Activated CD4-positive, alpha-beta memory T cell treated with anti-CD3 and anti-CD28 coated beads, Interleukin-2, amount 10 ng/mL, durations not matched to agents 7 days and 5 days (primary cell): ENCODE data around the gene RALGAPB. TPM values are rescaled to one million over a fixed set of nuclear protein-coding genes. Genes with fewer than 3 reads are reported as not detected.
"Not testable (repeated sequence)": the region's sequence is repeated elsewhere in the genome, so short reads cannot be mapped to it uniquely, and the experiment has no call there.

Experiments
- CTCF ChIA-PET: fragments of 350-600 bp; sonication (Branson Sonifier 250); formaldehyde crosslinking; loops from one replicate; lab custom pipeline; 2021; ENCODE audit warnings: antibody characterized with exemption, inconsistent platforms; lab: Charles Lee
- POLR2A ChIA-PET: fragments of 350-600 bp; sonication (Branson Sonifier 250); formaldehyde crosslinking; loops from one replicate; lab custom pipeline; 2021; ENCODE audit warnings: antibody characterized with exemption; lab: Charles Lee
- DNase-seq: peaks from one replicate; pipeline ENCODE4 v3.0.0-alpha.2; 2020
- H3K27ac Mint-ChIP-seq: one replicate; pipeline ENCODE4 v1.8.0; 2021; ENCODE audit warnings: mild to moderate bottlenecking, mixed read lengths
- H3K27me3 Mint-ChIP-seq: one replicate; pipeline ENCODE4 v1.8.0; 2021; ENCODE audit warnings: mixed read lengths
- H3K36me3 Mint-ChIP-seq: one replicate; pipeline ENCODE4 v1.8.0; 2021; ENCODE audit warnings: low read depth, mixed read lengths
- H3K4me1 Mint-ChIP-seq: one replicate; pipeline ENCODE4 v1.8.0; 2021; ENCODE audit warnings: mixed read lengths
- H3K4me3 Mint-ChIP-seq: one replicate; pipeline ENCODE4 v1.8.0; 2021; ENCODE audit warnings: mild to moderate bottlenecking, mixed read lengths
- H3K9me3 Mint-ChIP-seq: one replicate; pipeline ENCODE4 v1.8.0; 2021; ENCODE audit warnings: mixed read lengths
- total RNA-seq, 2 experiments: library from RNA; stranded (reverse); gene quantifications; one replicate each; pipeline ENCODE4 v1.2.3, GENCODE V29; 2021

Gene RALGAPB
- total RNA-seq, 2 experiments from 2014 or later = 30.5 to 31.3 TPM

DNA sequence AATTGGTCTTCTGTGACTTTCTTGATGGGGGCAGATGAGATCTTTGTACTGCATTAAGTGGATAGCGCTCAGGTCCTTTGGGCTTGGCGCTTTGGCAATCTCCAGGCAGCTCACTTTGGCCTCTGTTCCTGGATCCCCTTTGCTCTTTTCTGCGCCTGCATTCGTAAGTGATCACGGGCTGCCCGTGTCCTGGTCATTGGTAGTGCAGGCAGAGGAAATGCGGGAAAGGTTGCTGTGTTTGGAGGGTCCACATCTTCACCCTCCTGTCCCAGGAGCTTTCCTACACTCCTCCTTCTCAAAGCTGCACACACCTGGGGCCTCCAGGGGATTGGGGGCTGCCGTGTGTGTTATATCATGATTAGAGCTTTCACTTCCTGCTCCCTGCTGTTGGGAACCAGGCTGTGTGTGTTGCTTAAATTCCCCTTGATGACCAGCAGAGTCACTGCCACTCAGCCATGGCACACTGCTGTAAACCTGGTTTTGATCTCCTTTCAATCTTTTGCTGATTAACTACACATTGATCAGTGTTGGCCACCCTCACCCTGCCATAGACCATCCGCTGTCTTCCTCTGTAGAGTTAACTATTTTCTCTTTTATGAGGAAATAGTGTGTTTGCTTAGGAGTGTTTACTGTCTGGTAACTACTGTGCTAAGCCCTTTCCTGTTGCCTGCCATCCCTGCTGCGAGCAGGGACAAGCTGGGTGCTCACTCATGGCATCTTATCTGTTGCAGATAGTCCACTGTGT, 24.5 kb upstream of the RALGAPB start:
- DNase-seq = no peak
- peak overlapping the region; percentile 17 for H3K27ac Mint-ChIP-seq
- POLR2A ChIA-PET = interaction anchor here (0.8 to 5.7 kb wide), 4 partner anchors 10 to 414 kb away, joined by 3 to 179 read pairs (median 30); partner anchors contain the start of genes RALGAPB, RPRD1B, SNHG17 and TTI1
- CTCF ChIA-PET = interaction anchor here (3.0 to 6.4 kb wide), 2 partner anchors 15 to 25 kb away, joined by 31 to 139 read pairs; partner anchors contain the start of genes RALGAPB and SNHG17
- H3K27me3 Mint-ChIP-seq = no peaks in the 10 kb centered on the region
- H3K4me3 Mint-ChIP-seq = peak overlapping the region; percentile 74
- H3K4me1 Mint-ChIP-seq = peaks cover 29% of the 10 kb centered on the region
- H3K36me3 Mint-ChIP-seq = peaks cover 25% of the 10 kb centered on the region
- no peaks in the 10 kb centered on the region for H3K9me3 Mint-ChIP-seq

DNA sequence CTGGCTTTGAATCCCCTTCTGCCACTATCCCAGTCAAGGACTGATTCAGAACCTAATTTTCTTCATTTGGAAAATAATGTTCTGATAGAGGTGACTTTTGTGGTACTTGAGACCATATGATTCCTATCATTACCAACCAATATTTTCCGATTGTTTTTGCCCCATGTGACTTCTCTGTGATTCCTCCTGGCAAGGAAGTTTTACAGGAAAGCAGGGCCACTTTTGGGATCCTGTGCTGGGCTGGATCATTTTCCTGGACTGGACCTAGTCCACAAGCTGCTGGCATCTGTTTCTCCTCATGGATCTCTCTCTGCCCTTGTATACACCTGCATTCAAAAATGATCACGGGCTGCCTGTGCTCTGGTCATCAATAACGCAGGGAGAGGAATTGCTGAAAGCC, 23.6 kb upstream of the RALGAPB start:
- Mint-ChIP-seq H3K4me3 (no peak overlapping the region), H3K4me1 (peaks cover 30% of the 10 kb centered on the region), H3K36me3 (peaks cover 25% of the 10 kb centered on the region), H3K27ac (no peak overlapping the region), H3K9me3 (no peaks in the 10 kb centered on the region), H3K27me3 (no peaks in the 10 kb centered on the region)
- DNase-seq = no peak
- ChIA-PET CTCF (interaction anchor here (6.4 kb wide), 1 partner anchor 16 kb away, joined by 139 read pairs; the partner anchor contains the start of gene SNHG17), POLR2A (interaction anchor here (3.8 to 5.7 kb wide), 2 partner anchors 11 to 16 kb away, joined by 27 to 179 read pairs; partner anchors contain the start of gene SNHG17)

DNA sequence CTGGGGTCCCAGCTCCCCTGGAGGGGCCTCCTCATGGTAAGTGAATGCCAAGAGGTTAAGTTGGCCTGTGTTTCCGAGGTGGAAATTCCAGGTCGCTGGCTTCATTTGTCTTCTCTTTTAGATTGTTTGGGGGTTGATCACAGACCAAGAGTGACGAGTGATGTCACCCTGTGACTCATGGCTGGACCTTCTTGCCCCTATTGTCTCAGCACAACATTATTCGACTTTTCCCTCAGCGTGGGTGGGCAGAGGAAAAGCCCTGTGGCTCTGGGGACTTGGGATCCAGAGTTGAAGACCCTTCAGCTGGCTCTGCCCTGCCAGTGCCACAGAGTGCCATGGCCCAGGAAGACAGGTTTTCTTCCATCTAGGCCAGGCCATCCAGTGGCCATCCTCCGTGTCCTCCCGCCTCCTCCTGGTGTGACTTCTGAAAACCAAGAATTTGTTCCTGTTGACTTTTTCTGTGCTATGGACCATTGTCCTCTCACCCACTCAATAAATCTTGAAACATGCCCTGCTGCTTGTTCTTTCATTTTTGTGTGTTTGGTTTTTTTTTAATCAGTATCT, 22.1 kb upstream of the RALGAPB start:
- Mint-ChIP-seq H3K27ac (no peak overlapping the region), H3K4me1 (peaks cover 28% of the 10 kb centered on the region), H3K9me3 (no peaks in the 10 kb centered on the region), H3K36me3 (peaks cover 25% of the 10 kb centered on the region), H3K27me3 (no peaks in the 10 kb centered on the region), H3K4me3 (no peak overlapping the region)
- ChIA-PET POLR2A (interaction anchor here (0.6 to 5.7 kb wide), 2 partner anchors 17 to 22 kb away, joined by 3 to 179 read pairs; partner anchors contain the start of gene SNHG17), CTCF (no interaction called here)
- no peak for DNase-seq

DNA sequence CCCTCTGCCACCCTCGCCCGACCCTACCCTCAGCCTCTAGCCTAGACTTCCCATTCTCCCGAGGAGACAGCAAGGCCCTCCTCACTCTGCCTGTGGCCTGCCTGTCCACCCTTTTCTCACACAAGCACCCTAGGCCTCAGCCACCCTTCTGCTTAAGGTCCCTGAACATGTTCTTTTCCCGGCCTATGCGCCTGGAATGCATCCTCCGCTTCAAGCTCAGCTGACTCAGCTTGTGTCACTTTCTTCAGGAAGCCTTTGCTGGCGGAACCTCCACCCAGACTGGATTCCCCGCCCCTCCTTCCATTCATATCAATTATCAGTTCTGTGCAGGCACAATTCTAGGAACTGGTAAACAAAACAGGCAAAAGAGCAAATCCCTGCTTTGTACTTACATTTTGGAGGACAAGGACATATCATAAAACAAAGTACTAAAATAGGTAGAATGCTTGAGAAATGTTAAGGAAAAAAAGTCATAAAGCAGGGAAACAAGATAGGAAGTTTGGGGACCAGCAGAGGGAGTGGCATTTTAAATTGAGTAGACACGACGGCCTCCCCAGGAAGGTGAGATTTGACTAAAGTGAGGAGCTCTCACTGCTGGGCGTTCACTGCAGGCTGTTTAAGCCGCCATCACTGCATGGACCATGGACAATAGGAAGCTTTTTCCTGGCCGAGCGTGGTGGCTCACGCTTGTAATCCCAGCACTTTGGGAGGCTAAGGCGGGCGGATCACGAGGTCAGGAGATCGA, 19.6 kb upstream of the RALGAPB start:
- ChIA-PET CTCF (no interaction called here), POLR2A (interaction anchor here (1.0 to 1.5 kb wide), 6 partner anchors 18 to 25 kb away, joined by 3 to 6 read pairs (median 4); partner anchors contain the start of genes RALGAPB and SNHG17)
- Mint-ChIP-seq H3K4me1 (peaks cover 12% of the 10 kb centered on the region), H3K36me3 (peaks cover 25% of the 10 kb centered on the region), H3K9me3 (no peaks in the 10 kb centered on the region), H3K27me3 (no peaks in the 10 kb centered on the region), H3K27ac (no peak overlapping the region), H3K4me3 (no peak overlapping the region)
- DNase-seq = no peak

DNA sequence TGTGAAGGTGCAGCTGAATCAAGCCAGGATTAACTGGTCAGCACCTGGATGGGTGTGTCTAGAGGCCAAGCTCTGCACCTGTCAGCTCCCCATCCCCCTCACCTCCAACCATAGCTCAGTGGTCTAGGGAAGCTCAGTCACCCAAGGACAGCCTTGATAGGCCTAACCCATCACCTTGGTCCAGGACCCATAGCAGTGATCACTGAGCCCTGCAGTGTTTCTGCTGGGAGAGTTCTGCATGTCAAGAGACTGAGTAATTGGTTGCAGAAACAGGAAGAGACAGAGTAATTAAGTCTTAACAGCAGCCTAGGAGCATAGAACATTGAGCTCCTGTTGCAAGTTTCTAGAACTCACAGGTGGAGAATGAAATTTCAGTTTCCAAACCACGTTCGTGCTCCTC, 18.7 kb upstream of the RALGAPB start:
- peaks cover 2% of the 10 kb centered on the region for H3K27me3 Mint-ChIP-seq
- peaks cover 6% of the 10 kb centered on the region for H3K4me1 Mint-ChIP-seq
- POLR2A ChIA-PET = interaction anchor here (1.0 to 1.5 kb wide), 4 partner anchors 19 to 26 kb away, joined by 3 to 6 read pairs (median 4); partner anchors contain the start of genes RALGAPB and SNHG17
- H3K4me3 Mint-ChIP-seq = no peak overlapping the region
- H3K9me3 Mint-ChIP-seq = no peaks in the 10 kb centered on the region
- DNase-seq = no peak
- CTCF ChIA-PET = no interaction called here
- peaks cover 21% of the 10 kb centered on the region for H3K36me3 Mint-ChIP-seq
- H3K27ac Mint-ChIP-seq = no peak overlapping the region

DNA sequence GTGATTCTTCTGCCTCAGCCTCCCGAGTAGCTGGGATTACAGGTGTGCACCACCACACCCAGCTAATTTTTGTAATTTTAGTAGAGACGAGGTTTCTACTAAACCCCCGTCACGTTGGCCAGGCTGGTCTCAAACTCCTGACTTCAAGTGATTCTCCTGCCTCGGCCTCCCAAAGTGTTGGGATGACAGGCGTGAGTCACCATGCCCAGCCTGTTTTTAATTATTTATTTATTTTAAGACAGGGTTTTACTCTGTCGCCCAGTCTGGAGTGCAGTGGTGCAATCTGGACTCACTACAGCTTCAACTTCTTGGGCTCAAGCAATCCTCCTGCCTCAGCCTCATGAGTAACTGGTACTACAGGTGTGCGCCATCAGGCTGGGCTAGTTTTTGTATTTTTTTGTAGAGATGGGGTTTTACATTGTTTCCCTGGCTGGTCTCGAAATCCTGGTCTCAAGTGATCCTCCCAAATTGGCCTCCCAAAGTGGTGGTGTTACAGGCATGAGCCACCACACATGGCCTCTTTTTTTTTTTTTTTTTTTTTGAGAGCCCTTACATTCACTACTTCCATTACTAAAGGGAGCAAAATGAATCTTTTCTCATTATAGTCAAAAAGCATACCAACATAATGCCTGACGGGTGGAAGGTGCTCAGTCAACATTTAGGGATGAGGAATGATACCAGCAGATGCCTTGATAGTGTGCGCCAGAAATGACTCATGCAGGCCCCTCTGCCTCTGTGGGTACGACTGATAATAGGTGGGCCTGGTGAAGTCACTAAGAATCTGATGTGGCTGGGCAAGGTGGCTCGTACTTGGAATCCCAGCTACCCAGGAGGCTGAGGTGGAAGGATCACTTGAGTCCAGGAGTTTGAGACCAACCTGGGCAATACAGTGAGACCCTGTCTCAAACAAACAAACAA, 17.8 kb upstream of the RALGAPB start:
- H3K27ac Mint-ChIP-seq = no peak overlapping the region
- DNase-seq = no peak
- POLR2A ChIA-PET = interaction anchor here (1.0 to 1.5 kb wide), 2 partner anchors 9 to 19 kb away, joined by 4 read pairs; partner anchors contain the start of gene SNHG17
- no peak overlapping the region for H3K4me3 Mint-ChIP-seq
- H3K9me3 Mint-ChIP-seq = no peaks in the 10 kb centered on the region
- H3K36me3 Mint-ChIP-seq = peaks cover 14% of the 10 kb centered on the region
- H3K4me1 Mint-ChIP-seq = peaks cover 2% of the 10 kb centered on the region
- CTCF ChIA-PET = interaction anchor here (1.1 kb wide), 1 partner anchor 19 kb away, joined by 3 read pairs; the partner anchor contains the start of gene SNHG17
- H3K27me3 Mint-ChIP-seq = peaks cover 2% of the 10 kb centered on the region

DNA sequence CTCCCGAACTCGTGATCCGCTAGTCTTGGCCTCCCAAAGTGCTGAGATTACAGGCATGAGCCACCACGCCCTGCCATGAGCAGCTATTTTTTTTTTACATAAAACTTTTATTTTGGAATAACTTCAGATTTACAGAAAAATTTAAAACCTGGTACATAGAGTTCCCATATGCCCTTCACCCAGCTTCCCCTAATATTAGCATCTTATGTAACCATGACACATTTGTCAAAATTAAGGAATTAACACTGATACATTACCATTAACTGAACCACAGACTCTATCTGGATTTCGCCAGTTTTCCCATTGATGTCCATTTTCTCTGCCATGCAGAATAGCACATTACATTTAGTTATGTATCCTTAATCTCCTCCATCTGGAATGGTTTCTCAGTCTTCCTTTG, 14.3 kb upstream of the RALGAPB start:
- no peak overlapping the region for H3K4me3 Mint-ChIP-seq
- POLR2A ChIA-PET = interaction anchor here (1.8 kb wide), 1 partner anchor 12 kb away, joined by 9 read pairs; no protein-coding TSS in a partner anchor
- no peaks in the 10 kb centered on the region for H3K36me3 Mint-ChIP-seq
- peaks cover 2% of the 10 kb centered on the region for H3K27me3 Mint-ChIP-seq
- H3K4me1 Mint-ChIP-seq = peaks cover 2% of the 10 kb centered on the region
- H3K9me3 Mint-ChIP-seq = no peaks in the 10 kb centered on the region
- no peak overlapping the region for H3K27ac Mint-ChIP-seq
- CTCF ChIA-PET = interaction anchor here (1.6 to 1.7 kb wide), 2 partner anchors 11 to 12 kb away, joined by 5 read pairs; no protein-coding TSS in a partner anchor
- DNase-seq = no peak

DNA sequence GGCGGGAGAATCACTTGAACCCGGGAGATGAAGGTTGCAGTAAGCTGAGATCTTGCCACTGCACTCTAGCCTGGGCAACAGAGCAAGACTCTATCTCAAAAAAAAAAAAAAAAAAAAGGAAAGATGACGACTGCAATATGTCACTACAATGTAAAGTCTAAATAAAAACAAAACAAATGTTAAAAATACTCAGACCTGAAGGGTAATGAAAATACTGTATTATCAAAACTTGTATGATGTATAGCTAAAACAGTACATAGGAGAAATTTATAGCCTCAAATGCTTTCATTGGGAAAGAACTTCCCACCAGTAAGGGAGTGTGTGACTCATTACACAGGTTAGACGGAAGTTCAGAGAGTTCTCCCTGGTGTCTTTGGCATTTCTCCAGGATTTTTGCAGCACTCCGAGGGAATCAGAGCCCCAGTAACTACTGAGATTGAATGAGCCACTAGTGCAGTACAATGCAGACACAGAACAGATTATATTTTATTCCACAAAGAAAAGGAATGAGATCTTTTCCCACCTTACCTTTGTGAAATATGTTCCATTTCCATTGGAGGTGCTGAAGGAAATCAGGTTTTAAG, 12.5 kb upstream of the RALGAPB start:
- no peaks in the 10 kb centered on the region for H3K36me3 Mint-ChIP-seq
- H3K9me3 Mint-ChIP-seq = no peaks in the 10 kb centered on the region
- no peak for DNase-seq
- H3K27me3 Mint-ChIP-seq = peaks cover 2% of the 10 kb centered on the region
- no peaks in the 10 kb centered on the region for H3K4me1 Mint-ChIP-seq
- POLR2A ChIA-PET = no interaction called here
- CTCF ChIA-PET = no interaction called here
- H3K27ac Mint-ChIP-seq = no peak overlapping the region
- H3K4me3 Mint-ChIP-seq = no peak overlapping the region

DNA sequence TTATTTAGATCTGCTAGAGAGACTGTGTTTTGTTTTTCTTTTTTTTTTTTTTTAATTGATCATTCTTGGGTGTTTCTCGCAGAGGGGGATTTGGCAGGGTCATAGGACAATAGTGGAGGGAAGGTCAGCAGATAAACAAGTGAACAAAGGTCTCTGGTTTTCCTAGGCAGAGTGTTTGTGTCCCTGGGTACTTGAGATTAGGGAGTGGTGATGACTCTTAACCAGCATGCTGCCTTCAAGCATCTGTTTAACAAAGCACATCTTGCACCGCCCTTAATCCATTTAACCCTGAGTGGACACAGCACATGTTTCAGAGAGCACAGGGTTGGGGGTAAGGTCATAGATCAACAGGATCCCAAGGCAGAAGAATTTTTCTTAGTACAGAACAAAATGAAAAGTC, 12.0 kb upstream of the RALGAPB start:
- H3K36me3 Mint-ChIP-seq, POLR2A ChIA-PET, DNase-seq, H3K4me3 Mint-ChIP-seq, H3K9me3 Mint-ChIP-seq, H3K27ac Mint-ChIP-seq, H3K4me1 Mint-ChIP-seq, CTCF ChIA-PET, H3K27me3 Mint-ChIP-seq: not testable (repeated sequence)

DNA sequence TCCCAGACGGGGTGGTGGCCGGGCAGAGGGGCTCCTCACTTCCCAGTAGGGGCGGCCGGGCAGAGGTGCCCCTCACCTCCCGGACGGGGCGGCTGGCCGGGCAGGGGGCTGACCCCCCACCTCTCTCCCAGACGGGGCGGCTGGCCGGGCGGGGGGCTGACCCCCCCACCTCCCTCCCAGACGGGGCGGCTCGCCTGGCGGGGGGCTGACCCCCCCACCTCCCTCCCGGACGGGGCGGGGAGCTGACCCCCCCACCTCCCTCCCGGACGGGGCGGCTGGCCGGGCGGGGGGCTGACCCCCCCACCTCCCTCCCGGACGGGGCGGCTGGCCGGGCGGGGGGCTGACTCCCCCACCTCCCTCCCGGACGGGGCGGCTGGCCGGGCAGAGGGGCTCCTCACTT, 11.5 kb upstream of the RALGAPB start:
- DNase-seq, POLR2A ChIA-PET, H3K4me1 Mint-ChIP-seq, H3K27me3 Mint-ChIP-seq, H3K27ac Mint-ChIP-seq, H3K9me3 Mint-ChIP-seq, H3K4me3 Mint-ChIP-seq, CTCF ChIA-PET, H3K36me3 Mint-ChIP-seq: not testable (repeated sequence)

DNA sequence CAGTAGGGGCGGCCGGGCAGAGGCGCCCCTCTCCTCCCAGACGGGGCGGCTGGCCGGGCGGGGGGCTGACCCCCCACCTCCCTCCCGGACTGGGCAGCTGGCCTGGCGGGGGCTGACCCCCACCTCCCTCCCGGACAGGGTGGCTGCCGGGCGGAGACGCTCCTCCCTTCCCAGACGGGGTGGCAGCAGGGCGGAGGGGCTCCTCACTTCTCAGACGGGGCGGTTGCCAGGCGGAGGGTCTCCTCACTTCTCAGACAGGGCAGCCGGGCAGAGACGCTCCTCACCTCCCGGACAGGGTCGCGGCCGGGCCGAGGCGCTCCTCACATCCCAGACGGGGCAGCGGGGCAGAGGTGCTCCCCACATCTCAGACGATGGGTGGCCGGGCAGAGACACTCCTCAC, 11.1 kb upstream of the RALGAPB start:
- H3K4me3 Mint-ChIP-seq, H3K9me3 Mint-ChIP-seq, CTCF ChIA-PET, H3K4me1 Mint-ChIP-seq, H3K27ac Mint-ChIP-seq, POLR2A ChIA-PET, H3K27me3 Mint-ChIP-seq, H3K36me3 Mint-ChIP-seq: not testable (repeated sequence)
- peak; percentile 14 for DNase-seq

DNA sequence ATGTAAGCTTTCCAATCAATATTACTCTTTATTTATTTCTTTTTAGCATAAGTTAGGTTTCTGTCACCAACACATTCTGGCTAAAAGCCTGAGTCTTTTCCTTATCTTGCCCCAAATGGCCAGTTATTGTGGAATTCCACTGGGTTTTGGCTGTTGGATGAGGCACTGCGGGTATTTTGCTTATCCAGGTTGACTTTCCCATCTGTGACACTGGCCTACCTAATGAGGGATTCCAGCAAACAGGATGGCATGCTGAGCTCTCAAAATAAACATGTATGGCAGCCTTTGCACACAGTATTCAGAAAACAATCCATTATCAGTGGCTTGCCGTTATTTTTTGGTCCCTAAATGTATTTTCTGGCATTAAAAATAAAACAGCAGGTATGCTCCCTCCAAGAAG, 6.5 kb upstream of the RALGAPB start:
- ChIA-PET CTCF (no interaction called here), POLR2A (no interaction called here)
- no peaks in the 10 kb centered on the region for H3K4me1 Mint-ChIP-seq

More for the DNA sequence above, 6.5 kb upstream of the RALGAPB start:
- no peak for DNase-seq
- H3K36me3 Mint-ChIP-seq = no peaks in the 10 kb centered on the region
- H3K4me3 Mint-ChIP-seq = no peak overlapping the region
- H3K27me3 Mint-ChIP-seq = peaks cover 9% of the 10 kb centered on the region
- H3K9me3 Mint-ChIP-seq = no peaks in the 10 kb centered on the region
- H3K27ac Mint-ChIP-seq = no peak overlapping the region
